Right forelimb (tissue), 1 donor: Measurements from ENCODE around the gene ECHS1.
"Not testable (repeated sequence)": the region's sequence is repeated elsewhere in the genome, so short reads cannot be mapped to it uniquely, and the experiment has no call there.

Source experiments
- DNase-seq: peaks from one replicate; pipeline ENCODE4 v3.0.0-alpha.2; 2018

ECHS1 gene

DNA sequence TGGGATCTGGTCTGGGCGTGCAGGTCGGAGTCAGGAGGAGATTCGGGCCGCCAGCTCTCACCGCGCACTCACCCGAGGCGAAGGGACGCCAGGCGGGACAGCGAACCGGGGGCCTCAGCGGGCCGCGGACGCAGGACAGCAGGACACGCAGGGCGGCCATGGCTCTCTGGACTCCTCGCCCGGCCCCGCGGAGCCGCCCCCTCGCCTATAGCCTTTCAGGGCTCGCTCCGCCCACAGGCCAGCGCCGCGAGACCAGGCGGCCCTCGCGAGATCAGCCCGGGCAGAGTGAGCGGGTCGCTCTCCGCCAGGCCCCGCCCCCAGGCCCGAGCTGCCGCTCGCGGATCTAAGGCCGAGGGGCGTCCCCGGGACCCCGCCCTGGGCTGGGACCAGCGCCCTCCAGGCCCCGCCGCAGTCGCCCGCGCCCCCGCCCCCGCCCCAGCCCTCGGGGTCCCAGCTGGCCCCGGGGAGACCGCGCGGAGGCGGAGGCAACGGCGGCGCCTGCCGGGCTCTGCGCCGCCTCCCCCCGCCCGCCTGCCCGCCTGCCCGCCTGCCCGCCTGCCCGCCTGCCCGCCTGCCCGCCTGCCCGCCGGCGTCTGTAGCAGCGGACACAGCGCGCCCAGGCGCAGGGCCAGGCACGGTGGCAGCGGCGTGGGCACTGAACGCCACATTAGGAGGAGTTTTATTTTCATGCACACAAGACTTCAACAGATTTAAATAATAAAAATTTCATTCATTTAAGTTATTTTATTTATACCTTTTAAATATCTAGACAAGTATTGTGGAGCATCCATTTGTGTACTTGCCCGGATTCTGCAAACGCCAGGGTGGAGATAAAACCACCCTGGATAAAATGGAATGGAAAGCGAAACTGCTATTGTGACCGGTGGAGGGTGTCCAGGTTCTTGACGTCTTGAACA lies at the start of gene ECHS1:
Gene ECHS1, minus strand, starts transcription at position 181 of the 917 bp plus-strand sequence. Its CDS starts 21 bp downstream, at position 160.
- peak; percentile 97 for DNase-seq

DNA sequence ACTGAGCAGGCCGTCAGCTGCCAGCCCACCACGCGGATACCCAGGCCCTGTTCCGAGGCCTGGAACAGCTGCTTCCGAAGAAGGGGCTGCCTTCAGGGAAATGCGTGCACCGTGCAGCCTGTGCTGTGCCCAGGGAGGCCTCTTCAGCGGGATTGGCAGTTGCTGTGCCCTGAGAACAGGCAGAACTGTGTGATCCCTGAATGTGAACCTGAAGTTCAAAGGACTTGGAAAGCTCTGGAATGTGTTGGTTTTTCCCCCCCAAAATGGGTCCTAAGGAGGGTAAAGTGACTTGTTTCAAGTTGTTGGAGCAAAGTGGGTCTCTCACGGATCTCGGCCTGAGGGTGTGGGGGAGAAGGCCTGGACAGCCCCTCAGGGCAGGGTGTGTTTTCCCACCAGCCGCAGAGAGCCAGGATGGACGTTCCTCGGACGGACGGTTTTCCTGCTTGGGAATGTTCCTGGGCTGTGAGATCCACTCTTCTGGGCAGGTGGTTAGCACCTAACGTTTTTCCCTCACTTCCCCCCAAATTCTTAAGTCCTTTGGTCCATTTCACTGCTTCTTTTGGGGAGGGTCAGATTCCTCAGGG lies 49.2 kb upstream of the ECHS1 start:
- no peak for DNase-seq

DNA sequence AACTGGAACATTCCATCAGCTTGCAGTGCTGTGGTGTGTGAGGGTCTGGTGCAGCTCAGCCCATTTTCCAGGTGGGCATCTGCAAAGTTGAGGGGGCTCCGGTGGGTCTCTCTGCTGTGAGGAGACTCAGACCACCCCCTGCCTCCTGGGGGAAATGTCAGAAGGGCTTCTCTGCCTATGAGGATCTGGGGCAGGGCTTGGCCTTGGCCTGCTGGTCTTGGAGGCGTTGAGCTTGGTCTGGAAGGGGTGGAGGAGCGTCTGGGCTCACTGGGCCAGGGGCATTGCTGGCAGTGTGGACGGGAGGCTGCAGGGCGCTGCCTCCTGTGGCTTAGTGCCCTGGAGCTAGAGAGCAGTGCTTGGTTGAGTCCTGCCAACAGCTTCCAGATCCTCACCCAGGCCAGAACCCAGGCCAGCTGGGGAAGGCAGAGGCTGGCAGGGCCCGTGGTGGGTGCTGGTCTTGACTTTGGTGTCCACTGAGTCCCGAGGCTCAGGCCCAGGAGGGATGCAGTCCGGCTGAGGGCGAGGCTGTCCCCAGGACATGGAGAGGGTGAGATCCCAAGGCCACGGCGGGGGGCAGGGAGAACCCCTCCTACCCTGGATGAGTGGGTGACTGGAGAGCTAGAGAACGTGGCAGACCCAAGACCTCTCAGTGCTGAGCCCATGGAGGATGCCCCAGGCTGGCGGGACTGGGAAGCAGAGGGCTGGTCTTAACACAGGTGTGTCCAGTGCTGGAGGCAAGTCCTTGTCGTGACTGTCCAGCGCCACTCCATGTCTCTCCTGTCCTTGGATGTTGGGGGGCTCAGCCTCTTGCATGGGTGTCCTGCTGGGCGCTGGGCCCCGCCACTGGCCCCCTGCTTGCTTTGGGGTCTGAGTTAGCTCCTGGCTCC lies 48.4 kb upstream of the ECHS1 start:
- no peak for DNase-seq

DNA sequence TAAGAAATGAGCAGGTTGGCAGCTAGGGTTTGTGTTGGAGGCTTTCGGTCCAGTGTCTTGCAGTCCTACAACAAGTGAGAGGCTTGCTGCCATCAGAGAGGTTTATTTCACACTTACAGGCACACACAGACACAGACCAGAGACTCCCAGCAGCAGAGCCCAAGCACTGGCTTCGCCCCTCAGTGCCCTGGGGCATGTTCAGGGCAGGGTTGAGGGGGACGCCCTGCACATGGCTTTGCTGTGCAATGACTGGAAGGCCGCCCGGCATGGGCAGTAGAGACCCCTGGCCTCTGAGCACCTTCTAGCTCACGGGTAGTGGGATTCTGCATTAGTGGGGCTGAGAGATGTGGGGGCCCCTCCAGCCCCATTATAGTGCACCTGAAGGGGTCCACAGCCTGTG lies 47.4 kb upstream of the ECHS1 start:
- DNase-seq: no peak

DNA sequence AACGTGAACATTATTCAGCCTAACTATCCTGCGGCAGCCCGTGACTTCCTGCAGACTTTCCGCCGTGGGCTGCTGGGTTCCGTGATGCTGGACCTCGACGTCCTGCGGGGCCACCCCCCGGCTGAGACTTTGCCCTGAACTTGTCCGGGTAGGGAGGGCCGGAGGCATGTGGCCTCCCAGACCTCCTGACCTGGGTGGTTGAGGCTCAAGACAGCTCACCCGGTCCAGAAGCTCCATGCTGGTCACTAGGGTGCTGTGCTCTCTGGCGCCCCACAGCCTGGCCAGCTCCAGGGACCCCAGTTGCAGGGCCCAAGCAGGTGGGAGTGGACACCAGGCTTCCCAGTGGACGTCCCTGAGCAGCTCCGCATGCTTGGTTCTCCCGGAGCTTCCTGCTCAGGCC lies 46.9 kb upstream of the ECHS1 start:
- no peak for DNase-seq

DNA sequence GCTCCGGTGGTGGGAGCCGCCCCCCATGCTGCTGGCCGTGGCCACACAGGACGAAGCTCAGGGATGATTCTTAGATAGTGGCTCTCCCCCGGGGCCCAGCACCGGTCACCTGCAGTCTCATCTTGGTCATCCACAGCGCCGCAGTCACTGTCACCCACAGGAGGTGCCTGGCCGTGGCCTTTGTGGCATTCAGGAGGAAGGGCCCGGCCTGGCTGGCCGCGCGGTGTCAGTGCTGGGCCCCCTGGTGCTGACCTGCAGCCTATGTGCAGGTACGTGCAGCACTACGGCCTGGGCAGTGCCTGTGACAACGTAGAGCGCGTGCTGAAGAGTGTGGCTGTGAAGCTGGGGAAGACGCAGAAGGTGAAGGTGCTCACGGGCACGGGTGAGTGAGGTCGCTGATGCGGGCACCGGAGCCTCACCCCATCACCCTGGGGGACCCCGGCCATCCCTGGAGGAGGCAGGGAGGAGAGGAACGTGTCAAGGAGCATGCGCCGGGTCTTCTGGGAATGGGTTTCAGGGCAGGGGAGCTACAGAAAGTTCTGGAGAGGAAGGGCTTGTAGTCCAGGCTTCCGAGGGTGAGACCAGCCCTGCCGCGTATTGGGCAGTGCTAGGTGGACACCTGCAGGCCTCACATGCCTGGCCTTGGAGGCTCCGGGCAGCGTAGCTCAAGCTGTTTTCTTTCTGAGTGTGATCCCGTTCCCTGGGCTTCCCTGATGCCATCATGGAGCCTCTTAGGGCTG lies 46.2 kb upstream of the ECHS1 start:
- DNase-seq: no peak

DNA sequence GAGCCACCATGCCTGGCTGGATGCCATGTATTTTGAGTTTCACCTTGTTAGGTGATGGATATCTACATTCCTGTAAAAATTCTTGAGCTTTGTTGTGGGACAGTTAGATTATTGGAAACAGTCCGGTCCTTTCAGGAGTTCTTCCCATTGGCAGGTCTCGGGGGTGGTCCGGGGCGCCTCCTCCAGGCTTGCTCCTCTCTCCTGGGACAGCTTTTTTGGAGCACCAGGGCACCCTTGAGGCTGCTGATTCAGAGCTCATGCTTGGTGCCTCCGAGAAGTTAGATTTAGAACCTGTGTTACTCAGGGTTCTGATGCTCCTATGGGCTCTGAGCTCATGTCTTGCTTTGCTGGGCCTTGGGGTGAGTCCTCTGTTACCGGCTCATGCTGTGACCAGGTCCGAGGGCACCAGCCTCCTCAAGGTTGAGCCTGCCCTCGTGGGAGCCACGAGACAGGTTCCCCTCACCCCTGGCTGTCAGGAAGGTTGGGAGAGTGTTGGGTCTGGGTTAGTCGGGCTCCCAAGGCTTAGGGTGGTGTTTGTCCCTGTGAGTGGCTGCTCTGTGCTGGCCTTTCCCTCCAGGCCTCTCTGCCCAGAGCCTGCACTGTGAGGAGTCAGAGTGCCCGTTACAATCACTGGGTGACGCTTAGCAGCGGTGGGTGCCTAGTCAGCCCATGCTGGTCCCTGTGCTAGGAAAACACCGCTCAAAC lies 45.3 kb upstream of the ECHS1 start:
- no peak for DNase-seq

DNA sequence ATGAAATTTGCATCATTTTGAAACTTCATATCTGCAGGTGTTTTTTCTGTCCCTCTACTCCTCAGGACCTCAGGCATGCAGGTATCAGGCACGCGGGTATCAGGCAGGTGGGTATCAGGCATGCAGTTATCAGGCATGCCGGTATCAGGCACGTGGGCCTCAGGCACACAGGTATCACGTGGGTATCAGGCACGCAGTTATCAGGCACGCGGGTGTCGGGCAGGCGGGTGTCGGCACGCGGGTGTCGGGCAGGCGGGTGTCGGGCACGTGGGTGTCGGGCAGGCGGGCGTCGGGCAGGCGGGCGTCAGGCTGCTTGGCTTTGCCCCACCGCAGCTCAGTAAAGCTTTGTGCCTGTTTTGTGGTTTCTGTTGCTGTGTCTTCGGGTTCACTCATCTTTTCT lies 42.6 kb upstream of the ECHS1 start:
- no peak for DNase-seq

DNA sequence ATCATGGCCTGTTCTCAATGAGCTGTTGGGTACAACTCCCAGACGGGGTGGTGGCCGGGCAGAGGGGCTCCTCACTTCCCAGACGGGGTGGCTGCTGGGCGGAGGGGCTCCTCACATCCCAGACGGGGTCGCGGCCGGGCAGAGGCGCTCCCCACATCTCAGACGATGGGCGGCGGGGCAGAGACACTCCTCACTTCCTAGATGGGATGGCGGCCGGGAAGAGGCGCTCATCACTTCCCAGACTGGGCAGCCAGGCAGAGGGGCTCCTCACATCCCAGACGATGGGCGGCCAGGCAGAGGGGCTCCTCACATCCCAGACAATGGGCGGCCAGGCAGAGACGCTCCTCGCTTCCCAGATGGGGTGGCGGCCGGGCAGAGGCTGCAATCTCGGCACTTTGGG lies 41.2 kb upstream of the ECHS1 start:
- not testable (repeated sequence) for DNase-seq

DNA sequence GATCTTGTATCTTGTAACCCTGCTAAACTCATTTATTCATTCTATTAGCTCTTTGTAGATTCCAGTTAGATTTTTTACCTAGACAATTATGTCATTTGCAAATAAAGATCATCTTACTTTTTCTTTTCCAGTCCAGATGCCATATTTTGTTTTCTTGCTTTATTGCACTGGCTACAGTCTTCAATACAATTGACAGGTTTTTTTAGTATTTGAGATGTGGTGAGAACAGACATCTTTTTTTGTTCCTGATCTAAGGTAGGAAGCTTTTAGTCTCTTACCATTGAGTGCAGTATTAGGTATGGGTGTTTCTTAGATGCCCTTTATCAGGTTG lies 39.2 kb upstream of the ECHS1 start:
- DNase-seq: no peak

DNA sequence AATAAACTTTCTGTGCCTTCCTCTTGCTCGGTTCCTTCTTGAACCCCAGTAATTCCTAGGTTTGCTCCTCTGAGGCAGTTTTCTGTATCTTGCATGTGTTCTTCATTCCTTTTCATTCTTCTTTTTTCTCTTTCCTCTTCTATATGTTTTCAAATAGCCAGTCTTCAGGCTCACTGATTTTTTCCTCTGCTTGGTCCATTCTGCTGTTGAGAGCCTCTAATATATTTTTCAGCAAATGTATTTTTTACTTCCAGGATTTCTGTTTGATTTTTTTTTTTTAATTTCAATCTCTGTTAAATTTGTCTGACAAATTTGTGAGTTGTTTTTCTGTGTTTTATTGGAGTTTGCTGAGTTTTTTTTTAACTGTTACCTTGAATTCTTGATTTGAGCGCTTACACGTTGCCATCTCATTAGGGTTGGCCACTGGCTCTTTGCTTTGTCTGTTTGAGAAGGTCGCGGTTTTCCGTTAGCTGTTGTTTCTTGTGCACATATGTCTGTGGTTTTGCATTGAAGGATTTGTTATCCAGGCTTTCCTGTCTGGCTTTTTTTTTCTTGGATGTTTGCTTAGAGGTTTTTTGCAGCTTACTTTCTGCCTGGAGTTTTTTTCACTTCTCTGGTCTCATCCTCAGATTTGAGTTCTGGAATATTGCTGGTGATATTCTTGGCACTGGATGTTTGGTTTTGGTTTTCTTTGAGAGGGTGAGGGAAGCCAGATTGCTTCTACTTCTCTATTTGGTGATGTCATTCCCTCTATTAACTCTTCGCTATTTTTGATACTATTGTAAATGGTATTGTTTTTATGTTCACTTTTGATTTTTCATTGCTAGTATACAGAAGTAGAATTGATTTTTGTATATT lies 38.6 kb upstream of the ECHS1 start:
- DNase-seq: no peak

DNA sequence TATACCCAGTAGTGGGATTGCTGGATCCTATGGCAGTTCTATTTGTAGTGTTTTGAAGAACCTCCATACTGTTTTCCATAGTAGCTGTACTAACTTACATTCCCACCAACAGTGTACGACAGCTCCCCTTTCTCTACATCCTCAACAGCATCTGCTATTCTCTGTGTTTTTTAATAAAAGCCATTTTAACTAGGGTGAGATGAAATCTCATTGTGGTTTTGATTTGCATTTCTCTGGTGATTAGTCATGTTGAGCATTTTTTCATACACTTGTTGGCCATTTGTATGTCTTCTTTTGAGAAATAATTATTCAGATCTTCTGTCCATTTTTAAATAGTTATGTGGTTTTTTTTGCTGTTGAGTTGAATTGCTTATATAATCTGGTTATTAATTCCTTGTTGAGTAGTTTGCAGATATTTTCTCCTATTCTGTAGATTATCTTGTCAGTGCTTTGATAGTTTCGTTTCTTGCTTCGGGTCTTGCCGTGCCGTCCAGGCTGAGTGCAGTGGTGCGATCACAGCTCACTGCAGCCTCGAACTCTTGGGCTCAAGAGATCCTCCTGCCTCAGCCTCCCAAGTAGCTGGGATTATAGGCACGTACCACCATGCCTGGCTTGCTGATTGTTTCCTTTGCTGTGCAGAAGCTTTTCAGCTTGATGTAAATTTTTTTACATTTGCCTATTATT lies 32.8 kb upstream of the ECHS1 start:
- DNase-seq: no peak

DNA sequence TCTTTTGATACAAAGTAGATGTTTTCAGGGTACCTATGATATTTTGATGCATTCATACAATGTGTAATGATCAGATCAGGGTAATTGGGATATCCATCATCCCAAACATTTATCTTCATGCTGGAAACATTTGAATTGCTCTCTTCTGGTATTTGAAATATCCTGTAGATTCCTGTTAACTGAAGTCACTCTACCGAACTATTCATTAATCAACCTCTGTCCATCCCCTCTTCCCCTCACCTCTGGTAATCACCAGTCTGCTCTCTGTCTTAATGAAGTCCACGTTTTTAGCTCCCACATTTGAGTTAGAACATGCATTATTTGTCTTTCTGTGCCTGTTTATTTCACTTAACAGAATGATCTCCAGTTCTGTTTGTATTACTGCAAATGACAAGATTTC lies 32.1 kb upstream of the ECHS1 start:
- DNase-seq: no peak

DNA sequence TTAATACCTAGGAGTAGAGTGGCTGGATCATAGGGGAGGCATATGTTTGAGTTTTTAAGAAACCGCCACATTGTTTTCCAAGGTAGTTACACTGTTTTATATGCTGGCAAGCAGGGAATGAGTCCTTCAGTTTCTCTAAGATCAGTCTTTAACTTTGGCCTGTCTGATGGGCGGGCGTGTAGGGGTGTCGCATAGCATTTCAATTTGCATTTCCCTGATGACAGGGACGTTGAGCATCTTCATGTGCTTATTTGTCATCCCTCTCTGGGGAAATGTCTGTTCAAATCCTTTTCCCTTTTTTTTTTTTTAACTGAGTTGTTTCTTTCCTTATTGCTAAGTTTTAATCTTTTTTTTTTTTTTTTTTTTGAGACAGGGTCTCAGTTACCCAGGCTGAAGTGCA lies 30.6 kb upstream of the ECHS1 start:
- DNase-seq: no peak

DNA sequence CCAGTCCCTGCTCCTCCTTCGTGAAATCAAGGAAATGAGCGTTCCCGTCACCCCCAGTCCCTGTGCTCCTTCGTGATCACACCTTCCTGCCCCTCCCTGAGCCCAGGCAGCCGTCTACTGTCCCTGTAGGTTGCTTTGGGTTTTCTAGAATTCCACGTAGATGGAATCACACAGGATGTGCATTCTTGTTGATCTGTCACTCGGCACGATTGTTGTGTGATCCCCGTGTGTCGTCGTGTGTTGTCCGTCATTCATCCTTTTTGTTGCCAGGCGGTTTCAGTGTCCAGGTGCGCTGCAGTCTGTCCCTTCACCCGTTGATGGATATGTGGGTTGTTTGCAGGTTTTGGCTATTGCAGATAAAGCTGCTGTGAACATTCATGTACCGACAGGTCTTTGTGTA lies 30.2 kb upstream of the ECHS1 start:
- DNase-seq: no peak

DNA sequence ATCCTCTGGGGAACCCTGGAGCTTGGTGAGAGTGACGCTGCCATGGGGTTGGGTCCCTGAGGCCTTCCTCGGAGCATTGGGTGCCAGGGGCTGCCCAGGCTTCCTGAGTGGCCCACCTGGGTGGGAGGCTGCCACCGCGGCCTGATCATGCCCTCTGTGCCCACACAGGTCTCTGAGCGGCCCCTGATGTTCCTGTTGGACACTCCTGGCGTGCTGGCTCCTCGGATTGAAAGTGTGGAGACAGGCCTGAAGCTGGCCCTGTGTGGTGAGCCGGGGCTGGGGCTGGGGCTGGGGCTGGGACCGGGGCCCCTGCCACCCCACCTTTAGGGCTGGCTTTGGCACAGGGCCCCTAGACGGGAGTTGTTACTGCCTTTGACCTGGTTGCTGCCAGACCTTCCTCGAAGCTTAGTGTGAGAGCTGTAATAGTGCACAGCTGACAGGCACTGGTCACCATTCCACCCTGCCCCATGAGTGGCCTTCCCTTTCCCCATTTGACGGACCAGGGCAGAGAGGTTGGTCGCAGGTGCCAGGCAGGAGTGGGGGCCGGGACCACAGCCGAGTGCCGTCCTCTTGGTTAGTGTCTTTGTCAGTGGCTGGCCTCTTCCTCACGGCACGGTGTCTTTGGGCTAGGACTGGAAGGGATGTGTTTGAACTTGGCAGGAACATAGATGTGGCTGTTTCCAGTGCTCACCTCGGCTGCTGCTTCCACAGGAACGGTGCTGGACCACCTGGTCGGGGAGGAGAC lies 29.0 kb upstream of the ECHS1 start:
- DNase-seq: no peak

DNA sequence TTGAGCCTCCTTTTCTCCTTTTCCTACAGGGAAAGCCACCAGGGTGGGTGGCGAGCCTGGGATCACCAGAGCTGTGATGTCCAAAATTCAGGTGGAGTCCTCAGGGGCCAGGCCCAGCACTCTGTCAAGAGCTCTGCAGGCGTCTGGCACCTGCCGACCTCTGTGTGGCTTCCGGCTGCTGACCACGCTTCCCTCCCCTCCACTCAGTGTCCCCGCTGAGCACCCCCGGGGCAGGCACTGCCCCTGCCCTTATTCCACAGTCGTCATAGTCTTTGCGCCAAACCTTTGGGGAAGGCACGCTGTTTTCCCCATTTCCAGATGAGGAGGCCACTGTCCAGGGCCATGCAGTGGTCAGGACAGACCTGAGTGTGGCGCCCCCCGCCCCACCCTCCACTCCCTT lies 28.3 kb upstream of the ECHS1 start:
- no peak for DNase-seq

DNA sequence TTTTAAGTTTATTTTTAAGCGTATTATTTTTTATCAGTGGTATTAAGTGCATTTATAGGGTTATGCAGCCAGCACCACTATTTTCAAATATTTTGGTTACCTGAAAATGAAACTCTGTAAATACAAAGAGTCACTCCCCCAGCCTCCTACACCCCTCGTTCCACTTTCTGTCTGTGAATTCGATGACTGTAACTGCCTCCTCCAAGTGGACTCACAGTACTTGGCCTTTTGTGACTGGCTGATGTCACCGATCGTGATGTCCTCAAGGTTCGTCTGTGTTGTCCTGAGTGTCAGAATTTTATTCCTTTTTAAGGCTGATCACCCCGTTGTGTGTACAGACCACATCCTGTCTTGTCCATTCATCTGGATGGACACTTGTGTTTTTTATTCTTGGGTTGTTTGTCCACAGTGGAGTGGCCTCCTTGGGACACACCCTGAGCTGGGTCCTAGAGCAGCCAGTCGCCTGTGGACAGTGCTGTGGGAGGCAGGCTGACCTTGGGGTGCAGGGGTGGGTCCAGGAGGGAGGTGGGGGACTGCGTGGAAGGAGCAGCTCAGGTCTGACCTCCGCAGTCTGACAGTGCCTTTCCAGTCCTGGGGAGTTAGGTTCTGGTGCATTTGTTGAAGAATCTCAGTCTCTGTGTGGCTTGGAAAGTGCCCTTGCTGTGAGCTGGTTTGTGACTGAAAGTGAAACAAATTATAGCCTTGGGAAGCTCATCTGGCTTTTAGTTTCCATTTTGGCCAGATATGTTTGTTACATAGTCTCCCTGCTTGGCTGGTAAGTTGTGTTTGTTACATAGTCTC lies 27.7 kb upstream of the ECHS1 start:
- no peak for DNase-seq

DNA sequence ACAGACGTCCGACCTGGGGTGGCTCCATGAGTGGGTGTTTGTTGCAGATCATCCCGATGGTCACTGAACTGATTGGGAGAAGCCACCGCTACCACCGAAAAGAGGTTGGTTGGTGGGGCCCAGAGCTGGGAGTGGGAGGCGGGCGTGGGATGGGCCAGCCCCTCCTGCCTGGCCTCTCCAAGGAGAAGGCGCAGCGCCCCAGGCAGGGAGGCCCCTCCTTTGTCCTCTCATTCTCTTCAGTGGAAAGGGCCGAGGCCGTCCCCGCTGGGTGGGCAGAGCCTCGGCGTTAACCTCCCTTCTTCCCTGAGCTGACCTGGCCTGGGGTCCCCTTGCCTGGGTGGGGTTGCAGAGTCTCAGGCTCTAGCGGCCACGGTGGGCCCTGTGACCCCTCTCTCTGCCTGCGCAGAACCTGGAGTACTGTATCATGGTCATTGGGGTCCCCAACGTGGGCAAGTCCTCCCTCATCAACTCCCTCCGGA lies 26.0 kb upstream of the ECHS1 start:
- DNase-seq: no peak
